C1 segment of cervical spinal cord (tissue), 14 donors: ENCODE data around the gene C19orf47.
"Not testable (repeated sequence)": the region's sequence is repeated elsewhere in the genome, so short reads cannot be mapped to it uniquely, and the experiment has no call there.

Experiments
- DNase-seq, 14 donors: peaks; one replicate each; lab custom pipeline; 2025; lab: John Stamatoyannopoulos, UW

C19orf47 gene

DNA sequence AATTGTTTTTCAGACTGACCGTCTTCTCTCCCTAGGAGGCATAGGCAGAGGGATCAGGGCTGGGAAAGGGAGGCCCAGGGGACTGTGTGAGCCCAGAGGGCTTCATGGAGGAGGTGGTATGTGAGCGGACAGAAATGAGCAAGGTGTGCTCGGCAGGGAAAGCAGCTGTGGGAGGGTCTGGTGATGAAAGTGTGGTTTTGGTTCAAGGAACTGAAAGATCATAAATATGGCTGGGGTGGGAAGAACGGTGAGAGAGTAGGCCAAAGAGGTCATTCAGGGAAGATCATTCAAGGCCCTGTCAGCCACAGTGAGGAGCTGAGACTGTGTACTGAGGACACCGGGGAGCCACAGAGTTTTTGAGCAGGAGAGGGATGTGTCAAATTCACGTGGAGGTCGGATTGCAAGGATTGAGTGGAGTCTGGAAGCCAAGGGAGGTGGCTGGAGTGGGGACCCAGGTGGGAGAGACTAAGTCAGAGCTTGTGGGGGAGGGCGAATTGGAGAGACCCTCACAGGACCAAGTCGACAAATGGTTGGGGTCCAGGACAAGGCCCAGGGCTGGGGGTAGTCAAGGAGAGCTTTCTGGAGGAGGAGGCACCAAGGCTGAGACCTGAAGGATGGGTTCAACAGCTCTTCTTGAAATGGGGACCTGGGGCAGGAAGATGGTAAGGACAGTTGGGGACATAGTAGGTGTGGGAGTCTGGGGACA lies 7.9 kb upstream of the C19orf47 start:
- no peak for DNase-seq

DNA sequence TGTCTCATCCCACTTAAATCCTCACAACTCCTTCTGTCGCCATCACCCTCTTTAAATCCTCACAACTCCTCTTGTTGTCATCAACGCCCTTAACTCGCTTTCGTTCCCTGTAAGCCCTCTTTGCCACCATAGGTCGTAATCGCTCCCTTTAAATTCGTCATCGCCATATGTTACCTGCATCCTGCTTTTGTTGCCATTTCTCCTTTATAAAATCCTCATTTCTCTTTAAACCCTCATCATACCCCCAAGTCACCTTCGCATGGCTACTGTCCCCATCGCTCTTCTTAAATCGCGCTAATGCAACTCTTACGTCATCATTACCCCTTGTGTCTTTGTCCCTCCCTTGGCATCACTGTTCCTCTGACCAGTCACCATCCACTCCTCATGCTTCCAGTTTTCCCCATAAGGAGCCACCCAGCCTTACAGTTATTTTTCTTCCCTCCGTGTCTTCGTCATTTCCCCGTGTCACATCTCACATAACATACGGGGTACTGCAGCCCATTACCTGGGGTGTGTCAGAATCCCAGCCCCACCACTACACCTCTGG lies 837 bp upstream of the C19orf47 start:
- DNase-seq, result peak in 1 of 14 donors; percentile 69

DNA sequence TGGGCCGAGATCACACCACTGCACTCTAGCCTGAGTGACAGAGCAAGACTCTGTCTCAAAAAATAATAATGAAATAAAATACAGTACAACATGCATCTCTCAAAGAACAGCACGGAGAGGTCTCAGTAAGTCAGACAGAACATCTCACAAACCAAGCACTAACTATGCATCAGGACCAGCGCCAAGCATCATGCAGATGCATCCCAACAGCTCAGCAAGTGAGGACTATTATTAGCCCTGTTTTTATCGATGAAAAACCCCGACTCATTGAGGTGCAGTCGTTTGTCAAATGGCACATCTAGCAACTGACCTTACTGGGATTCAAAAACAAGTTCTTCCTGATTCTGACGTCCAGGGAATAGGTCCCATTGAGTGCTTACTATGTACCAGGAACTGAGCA lies 3.8 kb downstream of the C19orf47 start:
- no peak for DNase-seq

DNA sequence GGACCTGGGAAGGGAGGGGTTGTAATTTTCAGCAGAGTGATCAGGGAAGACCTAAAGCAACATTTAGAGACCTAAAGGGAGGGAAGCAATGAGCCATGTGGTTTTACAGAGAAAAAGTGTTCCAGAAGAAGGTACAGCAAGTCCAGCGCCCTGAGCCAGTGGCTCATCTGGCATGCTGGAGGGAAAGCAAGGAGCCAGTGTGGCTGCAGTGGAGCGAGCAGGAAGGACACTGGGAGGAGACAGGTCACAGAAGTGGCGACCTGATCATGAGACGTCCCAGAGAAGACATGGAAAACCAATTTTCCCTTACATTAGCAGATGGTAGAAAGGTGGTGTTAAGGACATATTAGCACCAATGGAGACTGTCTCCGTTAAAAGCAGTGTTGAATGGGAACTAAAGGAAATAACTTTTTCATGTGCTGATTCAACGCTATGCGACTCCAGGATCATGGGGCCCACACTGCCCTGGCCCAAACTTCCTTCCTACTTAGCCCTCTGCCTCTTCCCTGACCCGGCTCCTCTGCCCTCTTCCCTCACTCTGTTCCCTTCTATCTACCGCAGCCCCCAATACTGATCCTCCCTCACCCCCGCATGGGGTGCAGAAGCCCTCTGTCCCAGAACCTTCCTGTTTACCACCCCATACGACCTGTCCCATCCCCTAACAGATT lies 5.4 kb downstream of the C19orf47 start:
- DNase-seq, result no peak

DNA sequence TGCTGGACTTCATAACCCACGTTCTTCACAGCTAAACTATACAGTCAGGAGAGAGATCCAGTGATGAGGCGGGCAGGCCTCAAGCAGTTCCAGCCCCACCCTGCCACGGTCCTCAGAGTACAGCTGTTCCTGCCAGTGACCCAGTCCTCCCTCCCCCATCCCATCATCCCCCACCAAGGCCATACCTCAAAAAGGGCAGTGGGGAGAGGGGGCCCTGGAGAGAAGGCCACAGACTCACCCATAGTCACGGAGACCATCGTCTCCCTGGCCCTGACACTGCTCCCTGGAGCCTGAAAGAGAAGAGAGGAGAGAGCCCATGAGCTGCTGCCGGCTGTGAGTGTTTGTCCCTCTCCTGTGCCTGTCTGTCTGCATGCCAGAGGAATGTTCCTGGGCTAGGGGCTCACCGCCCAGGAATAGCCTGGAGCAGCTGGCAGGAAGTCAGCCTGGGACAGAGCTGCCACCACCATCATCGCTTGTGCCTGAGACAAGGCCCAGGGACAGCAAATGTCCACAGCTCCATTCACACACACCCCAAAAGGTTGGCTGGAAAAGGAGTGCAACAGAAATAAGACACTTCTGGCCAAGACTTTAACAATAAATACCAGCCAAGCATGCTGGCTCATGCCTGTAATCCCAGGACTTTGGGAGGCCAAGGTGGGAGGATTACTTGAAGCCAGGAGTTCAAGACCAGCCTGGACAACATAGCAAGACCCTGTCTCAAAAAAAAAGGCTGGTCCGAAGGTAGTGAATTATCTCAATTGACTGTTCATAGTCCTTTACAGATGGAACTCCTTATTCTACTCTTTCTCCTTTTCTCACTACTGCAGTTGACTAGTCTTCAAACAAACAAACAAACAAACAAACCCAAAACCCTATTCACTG lies 6.4 kb downstream of the C19orf47 start:
- DNase-seq, result peak in 8 of 14 donors; percentile 4 to 63 (median 36)

DNA sequence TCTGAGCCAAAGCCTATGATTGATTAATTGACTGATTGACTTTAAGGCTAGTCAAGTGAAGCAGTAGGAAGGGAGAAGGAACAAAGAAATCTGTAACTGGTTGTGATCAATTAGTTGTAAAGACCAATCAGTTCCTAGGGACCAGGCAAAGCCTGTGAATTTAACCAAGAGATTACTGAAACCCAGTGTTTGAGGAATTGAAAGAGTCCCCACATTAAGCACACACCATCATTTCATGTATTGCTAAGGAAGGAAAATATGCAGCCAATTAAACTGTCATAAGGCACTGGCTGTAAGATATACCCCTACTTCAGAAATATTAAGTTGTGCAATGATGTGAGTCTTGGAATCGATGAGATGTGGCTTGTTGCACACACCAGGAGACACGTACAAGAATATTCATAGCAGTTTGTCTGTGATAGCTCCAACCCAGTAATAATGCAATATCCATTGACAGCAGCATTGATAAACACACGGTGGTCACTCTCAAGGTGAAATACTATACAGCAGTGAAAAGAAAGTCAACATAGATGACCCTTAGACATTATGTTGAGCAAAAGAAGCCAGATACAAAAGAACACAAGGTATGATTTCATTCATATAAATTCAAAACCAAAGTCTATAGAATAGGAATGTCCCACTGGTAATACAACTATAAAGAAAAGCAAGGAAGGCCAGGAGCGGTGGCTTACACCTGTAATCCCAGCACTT lies 9.0 kb downstream of the C19orf47 start:
- DNase-seq, result no peak

DNA sequence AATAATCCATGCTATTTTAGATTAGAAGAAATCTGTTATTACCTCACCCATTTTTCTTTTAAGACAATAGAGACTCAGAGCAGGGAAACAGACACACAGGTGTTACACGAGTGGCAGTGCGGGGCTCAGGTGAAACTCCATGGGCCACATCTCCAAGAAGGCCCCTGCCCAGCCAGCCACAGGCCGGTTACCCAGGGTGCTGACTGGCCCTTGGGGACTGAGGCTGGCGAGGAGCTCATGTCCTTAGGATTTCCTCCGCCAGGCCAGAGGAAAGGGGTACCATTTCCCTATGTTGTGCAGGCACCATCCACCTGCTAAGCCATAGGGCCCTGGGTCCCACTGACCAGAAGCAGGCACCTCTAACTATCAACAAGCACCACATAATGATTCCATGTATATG lies 10.6 kb downstream of the C19orf47 start:
- no peak for DNase-seq

DNA sequence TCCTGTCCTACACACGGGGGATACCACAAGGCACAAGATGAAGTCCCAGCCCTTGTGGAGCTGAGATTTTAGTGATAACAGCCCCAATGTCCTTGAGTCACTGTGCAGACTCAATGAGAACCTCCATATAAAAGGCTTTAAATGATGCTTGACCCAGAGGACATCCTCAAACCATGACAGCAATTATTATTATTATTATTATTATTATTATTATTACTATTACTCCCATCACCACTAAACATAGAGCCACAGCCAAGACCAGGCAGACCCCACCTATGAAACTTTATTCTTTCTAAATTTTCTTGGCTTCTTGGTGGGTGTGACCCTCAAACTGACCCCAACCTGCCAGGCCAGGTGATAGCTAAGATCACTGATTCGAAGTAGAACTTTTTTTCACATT lies 11.1 kb downstream of the C19orf47 start:
- no peak for DNase-seq

DNA sequence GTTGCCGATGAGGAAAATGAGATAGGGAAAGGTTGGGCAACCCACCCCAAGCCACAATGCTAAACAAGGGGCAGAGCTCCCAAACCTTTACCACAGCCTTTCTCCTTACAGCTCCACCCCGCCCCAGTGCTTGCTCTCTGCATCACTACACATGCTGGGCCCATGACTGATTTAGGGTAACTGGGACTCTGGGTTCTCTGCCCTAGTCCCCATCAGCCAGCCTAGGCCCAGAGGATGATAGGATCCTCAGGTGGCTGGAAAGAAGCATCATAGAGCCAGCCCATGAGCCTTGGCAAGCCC lies 11.6 kb downstream of the C19orf47 start:
- no peak for DNase-seq

DNA sequence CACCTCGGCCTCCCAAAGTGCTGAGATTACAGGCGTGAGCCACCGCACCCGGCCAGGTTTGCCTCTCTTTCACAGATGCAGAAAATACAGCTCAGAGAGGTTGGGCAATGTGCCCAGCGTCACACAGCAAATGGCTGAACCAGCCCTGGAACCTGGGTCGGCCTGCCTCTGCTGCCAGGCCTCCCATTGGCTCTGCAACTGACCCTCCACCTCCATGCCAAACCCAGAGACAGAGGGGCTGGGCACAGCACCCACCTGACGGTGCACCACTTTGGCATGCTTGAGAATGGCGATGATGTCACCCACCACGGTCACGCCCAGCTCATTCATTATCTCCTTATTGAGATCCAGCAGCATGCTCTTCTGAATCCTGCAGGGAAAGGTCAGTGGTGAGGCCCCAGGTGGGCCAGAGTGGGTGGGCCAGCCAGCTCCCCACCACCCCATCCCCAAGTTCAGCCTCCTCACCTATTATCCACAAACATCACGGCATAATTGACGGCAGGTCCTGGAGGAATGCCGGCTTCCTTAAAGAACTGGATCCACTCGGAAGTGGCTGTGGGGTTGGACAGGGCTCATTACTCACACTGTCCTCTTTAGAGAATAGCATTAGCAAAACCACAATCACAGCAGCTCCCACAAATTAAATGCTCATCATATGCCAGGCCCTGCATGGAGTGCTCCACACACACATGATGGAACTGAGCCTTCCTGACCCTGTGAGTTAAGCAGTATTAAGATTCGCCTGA lies 12.2 kb downstream of the C19orf47 start:
- DNase-seq, result no peak

DNA sequence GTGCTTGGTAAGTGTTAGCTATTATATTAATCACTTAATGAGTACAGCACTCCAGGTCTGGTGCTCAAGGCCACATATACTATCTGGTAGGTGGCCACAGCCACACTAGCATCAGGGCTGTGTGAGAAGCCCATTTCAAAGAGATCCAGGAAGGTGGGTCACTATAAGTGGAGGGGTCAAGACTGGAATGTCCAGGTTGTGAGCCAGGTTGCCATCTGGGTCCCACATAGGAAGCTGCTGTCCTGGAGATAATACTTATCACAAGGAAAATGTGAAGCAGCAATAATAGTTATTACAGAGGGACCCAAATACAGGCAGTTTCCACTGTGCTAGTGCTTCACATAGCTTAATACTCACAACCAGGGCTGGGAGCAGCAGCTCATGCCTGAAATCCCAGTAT lies 13.1 kb downstream of the C19orf47 start:
- no peak for DNase-seq

DNA sequence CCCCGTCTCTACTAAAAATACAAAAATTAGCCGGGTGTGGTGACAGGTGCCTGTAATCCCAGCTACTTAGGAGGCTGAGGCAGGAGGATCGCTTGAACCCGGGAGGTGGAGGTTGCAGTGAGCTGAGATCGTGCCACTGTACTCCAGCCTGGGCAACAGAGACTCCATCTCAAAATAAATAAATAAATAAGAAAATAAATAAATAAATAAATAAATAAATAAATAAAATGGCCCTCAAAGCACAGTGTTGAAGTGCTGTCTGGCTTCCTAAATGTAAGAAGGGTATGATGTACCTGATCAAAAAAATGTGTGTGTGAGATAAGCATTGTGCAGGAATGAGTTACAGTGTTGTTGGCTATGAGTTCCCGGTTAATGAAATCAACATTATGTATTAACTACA lies 15.1 kb downstream of the C19orf47 start:
- not testable (repeated sequence) for DNase-seq

DNA sequence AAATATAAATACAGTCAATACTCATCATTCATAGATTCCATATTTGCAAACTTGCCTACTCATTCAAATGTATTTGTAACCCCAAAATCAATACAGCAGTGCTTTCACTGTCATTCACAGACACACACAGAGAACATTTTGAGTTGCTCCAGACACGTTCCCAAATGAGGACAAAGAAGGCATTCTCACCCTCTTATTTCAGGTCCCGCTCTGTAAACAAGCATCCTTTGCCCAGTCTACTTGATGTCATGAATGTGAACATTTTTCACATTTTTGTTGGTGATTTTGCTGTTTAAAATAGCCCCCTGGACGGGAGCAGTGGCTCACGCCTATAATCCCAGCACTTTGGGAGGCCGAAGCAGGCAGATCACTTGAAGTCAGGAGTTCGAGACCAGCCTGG lies 15.5 kb downstream of the C19orf47 start:
- DNase-seq, result peak in 1 of 14 donors; percentile 5

DNA sequence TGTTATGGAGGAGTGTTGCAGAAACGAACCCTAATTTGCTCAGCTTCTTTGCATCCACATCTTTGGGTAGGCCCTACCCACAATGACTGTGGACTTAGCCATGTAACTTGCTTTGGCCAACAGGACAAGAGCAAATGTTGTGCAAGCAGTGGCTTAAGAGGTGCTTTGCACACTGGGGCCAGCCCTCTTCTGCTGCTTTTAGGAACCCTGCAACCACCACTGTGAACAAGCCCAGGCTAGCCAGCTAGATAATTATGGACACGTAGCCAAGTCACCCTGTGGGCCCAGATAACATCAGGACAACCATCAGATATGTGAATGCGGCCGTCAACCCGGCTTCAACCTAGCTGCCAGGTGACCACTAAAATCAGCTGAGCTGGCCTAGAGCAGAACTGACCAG lies 17.1 kb downstream of the C19orf47 start:
- no peak for DNase-seq

DNA sequence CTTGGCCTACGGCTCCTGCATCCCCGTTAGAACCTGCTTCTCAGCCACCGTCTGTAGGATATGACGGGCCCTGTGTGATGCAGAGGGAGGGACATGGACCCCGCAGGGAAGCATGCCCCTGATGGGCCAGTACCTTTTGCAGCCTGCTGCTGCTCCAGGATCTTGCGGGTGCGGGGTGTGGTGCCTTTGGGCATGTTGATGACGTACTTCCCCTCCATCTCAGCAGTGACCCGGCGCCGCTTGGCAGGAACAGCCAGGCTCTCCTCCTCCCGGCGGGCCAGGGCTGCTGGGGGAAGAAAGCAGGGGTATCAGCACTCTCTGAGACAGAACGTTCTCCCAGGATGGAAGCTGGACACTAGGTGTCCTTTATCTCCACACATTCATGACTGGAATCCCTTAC lies 22.0 kb downstream of the C19orf47 start:
- no peak for DNase-seq

DNA sequence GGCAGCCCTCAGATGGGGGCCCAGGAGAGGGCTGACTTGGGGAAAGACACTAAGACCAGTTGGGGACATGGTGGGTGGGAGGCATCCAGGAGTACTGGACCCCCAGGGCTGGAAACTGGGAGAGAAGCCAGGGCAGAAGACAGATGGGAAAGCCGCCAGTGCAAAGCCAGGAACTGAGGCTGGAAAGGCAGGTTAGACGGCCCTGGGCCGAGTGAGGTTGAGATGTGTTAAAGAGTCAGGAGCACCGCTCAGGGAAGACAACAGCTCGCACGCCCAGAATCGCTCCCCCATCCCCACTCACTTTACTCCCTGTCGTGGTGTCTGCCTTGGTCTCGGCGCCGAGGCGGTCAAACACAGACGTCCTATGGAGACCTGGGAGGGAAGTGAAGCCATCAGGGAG lies 24.5 kb downstream of the C19orf47 start:
- DNase-seq, result no peak

DNA sequence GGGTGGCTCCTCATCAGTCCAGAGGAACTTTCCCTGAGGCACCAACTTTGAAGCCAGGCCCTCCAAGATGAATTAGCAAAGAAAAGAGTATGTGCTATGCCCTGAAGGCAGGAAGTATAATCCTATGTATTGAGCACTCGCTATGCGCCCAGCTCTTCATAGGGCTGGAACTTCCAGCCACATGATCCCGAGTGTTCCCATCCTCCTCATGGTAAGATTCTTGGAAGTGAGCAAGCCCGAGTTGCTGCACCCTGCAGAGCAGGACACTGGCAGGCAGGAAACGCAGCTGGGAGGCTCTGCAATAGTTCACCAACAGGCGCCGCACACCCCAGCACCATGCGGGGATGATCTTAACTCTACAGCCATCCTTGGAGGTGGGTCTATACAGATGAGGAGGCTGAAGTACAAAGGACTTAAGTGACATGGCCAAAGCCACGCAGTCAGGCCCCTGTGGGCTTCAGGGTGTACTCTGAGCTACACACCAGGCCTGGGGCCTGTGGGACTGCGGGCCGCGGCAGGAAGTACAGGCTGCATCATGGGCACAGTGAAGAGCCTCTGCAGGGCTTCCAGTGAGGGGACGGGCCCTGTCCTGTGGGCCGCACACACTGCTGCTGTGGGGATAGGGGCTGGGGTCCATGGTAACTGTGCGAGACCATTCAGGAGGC lies 25.1 kb downstream of the C19orf47 start:
- DNase-seq, result no peak

DNA sequence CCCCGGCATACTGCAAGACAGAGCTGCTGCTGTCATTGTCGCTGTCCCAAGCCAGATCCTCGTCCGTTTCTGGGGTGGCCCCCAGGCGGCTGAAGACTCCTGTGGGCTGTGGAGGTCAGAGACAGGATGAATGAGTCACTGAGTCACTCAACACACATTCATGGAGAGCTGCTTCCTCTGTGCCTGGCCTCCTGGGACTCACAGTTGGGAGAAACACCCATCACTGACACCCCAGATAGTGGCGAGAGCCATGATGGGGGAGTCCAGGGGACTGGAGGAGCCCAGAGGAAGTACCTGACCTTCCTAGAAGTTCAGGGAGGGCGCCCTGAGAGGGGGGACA lies 26.0 kb downstream of the C19orf47 start:
- DNase-seq, result no peak

DNA sequence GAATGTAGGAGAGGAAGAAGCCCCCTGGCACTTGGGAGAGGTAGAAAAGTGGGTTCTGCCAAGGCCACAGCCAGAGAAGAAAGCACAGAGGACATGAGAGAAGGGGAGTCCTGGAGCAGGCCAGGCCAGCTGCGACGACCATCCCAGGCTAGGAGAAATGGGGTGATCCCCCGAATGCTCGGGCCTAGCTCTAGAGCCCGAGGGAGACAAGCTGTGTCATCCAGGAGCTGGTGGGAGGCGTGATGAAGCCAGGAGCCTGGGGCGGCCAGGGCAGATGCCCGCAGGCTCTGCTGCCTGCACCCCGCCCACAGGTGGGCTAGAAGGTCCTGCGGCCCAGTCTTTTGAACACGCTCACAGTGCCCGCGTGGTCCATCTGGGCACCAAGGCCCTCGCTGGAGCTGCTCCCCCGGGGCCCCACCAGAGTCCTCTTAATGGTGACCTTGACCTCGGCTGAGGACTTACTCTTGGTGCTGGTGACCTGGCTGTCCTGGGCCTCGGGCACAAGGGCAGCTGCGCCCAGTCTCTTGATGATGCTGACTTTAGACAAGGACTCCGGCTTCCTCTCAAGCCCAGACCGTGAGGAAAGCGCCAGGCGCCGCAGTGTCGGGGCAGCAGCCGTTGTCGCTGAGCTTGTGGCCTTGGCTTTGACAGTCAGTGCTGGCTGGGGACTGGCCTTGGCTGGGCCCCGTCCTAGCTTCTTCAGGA lies 26.5 kb downstream of the C19orf47 start:
- DNase-seq, result no peak

DNA sequence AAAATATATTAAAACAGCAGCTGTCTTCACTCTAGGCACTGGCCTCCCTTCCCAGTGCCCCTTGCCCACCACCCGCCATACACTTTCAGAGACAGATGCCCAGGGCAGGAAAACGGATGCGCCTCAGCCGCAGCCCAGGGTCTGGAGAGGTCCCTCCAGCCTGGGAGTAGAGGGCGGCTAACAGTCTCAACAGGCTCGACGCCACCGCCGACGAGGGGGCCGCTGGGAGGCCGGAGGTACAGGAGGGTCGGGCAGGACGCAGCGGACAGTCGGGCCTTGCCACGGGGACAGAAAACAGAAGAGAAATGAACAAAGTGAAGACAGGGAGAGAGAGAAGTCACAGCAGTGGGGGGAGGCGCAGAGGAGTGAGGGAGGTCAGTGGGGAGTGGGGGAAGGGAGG lies 27.1 kb downstream of the C19orf47 start:
- DNase-seq, result no peak
